IMR-90 (cell line): Measurements from ENCODE around the gene ST6GALNAC3. TPM values are rescaled to one million over a fixed set of nuclear protein-coding genes. Genes with fewer than 3 reads are reported as not detected.

ENCODE experiments used
- ATAC-seq: fragments of 200-7000 bp; cut with Tn5 transposase; 2 replicates; pipeline ENCODE4 v1.9.1; 2020; ENCODE audit warnings: low read depth, mild to moderate bottlenecking, moderate library complexity
- BruUV-seq: library from RNA; stranded (reverse); fragments of 400-500 nt; replicated peaks from 2 replicates; lab custom pipeline; 2021; lab: Mats Ljungman, UMichigan
- CTCF ChIA-PET: fragments of 300-600 bp; formaldehyde crosslinking; extraction: SDS; loops from one replicate; lab custom pipeline; 2021; ENCODE audit warnings: antibody characterized with exemption; lab: Yijun Ruan, JAX
- POLR2A ChIA-PET: fragments of 300-600 bp; sonication (Branson Sonifier 250); formaldehyde crosslinking; loops from one replicate; lab custom pipeline; 2022; ENCODE audit warnings: antibody characterized with exemption; ENCODE audit not compliant: unreplicated experiment; lab: Charles Lee
- DNase-seq: peaks from one replicate; pipeline ENCODE4 v3.0.0; 2013
- H2AFZ ChIP-seq: replicated peaks from 2 replicates; pipeline ENCODE3; 2013; ENCODE audit warnings: low read length, mild to moderate bottlenecking; ENCODE audit not compliant: poor library complexity
- H2AK5ac ChIP-seq: 2 replicates; pipeline ENCODE4 v1.6.1; 2013; ENCODE audit warnings: low read depth, low read length, inconsistent platforms
- H2AK9ac ChIP-seq: replicated peaks from 2 replicates; pipeline ENCODE3; 2013; ENCODE audit warnings: mild to moderate bottlenecking, low read depth, low read length, moderate library complexity; ENCODE audit not compliant: poor library complexity
- H2BK120ac ChIP-seq: 2 replicates; pipeline ENCODE4 v1.6.1; 2013; ENCODE audit warnings: low read depth, low read length, inconsistent platforms
- H2BK15ac ChIP-seq: 3 replicates; pipeline ENCODE4 v1.6.1; 2013; ENCODE audit warnings: low read depth, low read length, inconsistent platforms
- H2BK20ac ChIP-seq: 2 replicates; pipeline ENCODE4 v1.6.1; 2013; ENCODE audit warnings: low read depth, mild to moderate bottlenecking, inconsistent platforms, low read length, moderate library complexity
- H2BK5ac ChIP-seq: 2 replicates; pipeline ENCODE4 v1.6.1; 2013; ENCODE audit warnings: mild to moderate bottlenecking, low read depth, low read length, inconsistent platforms; ENCODE audit not compliant: poor library complexity, severe bottlenecking
- H3K14ac ChIP-seq: replicated peaks from 2 replicates; pipeline ENCODE4 v1.6.1; 2013; ENCODE audit warnings: low read depth, low read length, inconsistent platforms
- H3K18ac ChIP-seq: 2 replicates; pipeline ENCODE4 v1.6.1; 2013; ENCODE audit warnings: low read depth, low read length, control low read depth
- H3K23ac ChIP-seq: 2 replicates; pipeline ENCODE4 v1.6.1; 2013; ENCODE audit warnings: low read depth, low read length, inconsistent platforms
- H3K27ac ChIP-seq: 2 replicates; pipeline ENCODE4 v1.5.1; 2013; ENCODE audit warnings: mild to moderate bottlenecking, control low read depth, low read length; ENCODE audit not compliant: insufficient read depth
- H3K27me3 ChIP-seq: 2 replicates; pipeline ENCODE4 v1.6.1; 2013; ENCODE audit warnings: low read length; ENCODE audit not compliant: control insufficient read depth, insufficient read depth
- H3K36me3 ChIP-seq: 2 replicates; pipeline ENCODE4 v1.6.1; 2013; ENCODE audit warnings: low read length, mixed read lengths; ENCODE audit not compliant: control insufficient read depth, insufficient read depth
- H3K4ac ChIP-seq: 2 replicates; pipeline ENCODE4 v1.6.1; 2013; ENCODE audit warnings: low read depth, low read length, inconsistent platforms
- H3K4me1 ChIP-seq: 2 replicates; pipeline ENCODE4 v1.6.1; 2013; ENCODE audit warnings: low read length, mixed read lengths; ENCODE audit not compliant: control insufficient read depth, insufficient read depth
- H3K4me2 ChIP-seq: 2 replicates; pipeline ENCODE4 v1.6.1; 2013; ENCODE audit warnings: low read depth, mild to moderate bottlenecking, control low read depth, low read length, moderate library complexity
- H3K4me3 ChIP-seq: 2 replicates; pipeline ENCODE4 v1.5.1; 2013; ENCODE audit warnings: low read depth, mild to moderate bottlenecking, control low read depth, low read length, moderate library complexity; ENCODE audit not compliant: insufficient read depth
- H3K56ac ChIP-seq: 2 replicates; pipeline ENCODE4 v1.6.1; 2013; ENCODE audit warnings: low read length, inconsistent platforms; ENCODE audit not compliant: insufficient read depth; ENCODE audit errors: extremely low read depth
- H3K79me1 ChIP-seq, 2 experiments: 2 replicates each; pipeline ENCODE4 v1.6.1; 2013; ENCODE audit warnings: low read length in 2 of 2, inconsistent platforms in 1 of 2, low read depth in 1 of 2
- H3K9ac ChIP-seq: 2 replicates; pipeline ENCODE4 v1.6.1; 2013; ENCODE audit warnings: low read depth, low read length, control low read depth
- H3K9me1 ChIP-seq: 2 replicates; pipeline ENCODE4 v1.6.1; 2013; ENCODE audit warnings: low read length, inconsistent platforms; ENCODE audit not compliant: insufficient read depth
- H3K9me3 ChIP-seq: 2 replicates; pipeline ENCODE4 v1.6.1; 2013; ENCODE audit warnings: low read length; ENCODE audit not compliant: control insufficient read depth, insufficient read depth
- H4K20me1 ChIP-seq: 2 replicates; pipeline ENCODE4 v1.6.1; 2013; ENCODE audit warnings: low read length, inconsistent platforms; ENCODE audit not compliant: insufficient read depth
- H4K5ac ChIP-seq: 2 replicates; pipeline ENCODE4 v1.6.1; 2013; ENCODE audit warnings: mild to moderate bottlenecking, low read depth, low read length, control low read depth
- H4K8ac ChIP-seq, 2 experiments: 2 replicates each; pipeline ENCODE4 v1.6.1; 2013; ENCODE audit warnings: low read depth in 2 of 2, low read length in 2 of 2, control low read depth in 1 of 2, inconsistent platforms in 1 of 2
- H4K91ac ChIP-seq: 2 replicates; pipeline ENCODE4 v1.6.1; 2013; ENCODE audit warnings: low read depth, low read length, inconsistent platforms; ENCODE audit not compliant: insufficient read depth
- BHLHE40 ChIP-seq: fragments of 150-350 bp; IDR thresholded peaks from 2 replicates; pipeline ENCODE4 v1.6.1; 2016; ENCODE audit warnings: mild to moderate bottlenecking, low read depth, low read length
- CEBPB ChIP-seq: IDR thresholded peaks from 2 replicates; pipeline ENCODE4 v1.6.1; 2012; ENCODE audit warnings: low read depth, low read length, improper control_type of control experiment
- CHD1 ChIP-seq: IDR thresholded peaks from 2 replicates; pipeline ENCODE4 v1.6.1; 2012; ENCODE audit warnings: low read depth, low read length, improper control_type of control experiment
- CTCF ChIP-seq: conservative IDR thresholded peaks from 2 replicates; pipeline ENCODE4 v1.5.1; 2012; ENCODE audit warnings: mild to moderate bottlenecking, low read depth, low read length, improper control_type of control experiment
- ELK1 ChIP-seq: fragments of 150-350 bp; IDR thresholded peaks from 2 replicates; pipeline ENCODE4 v1.6.1; 2016; ENCODE audit warnings: low read depth, mild to moderate bottlenecking, low read length, moderate library complexity, borderline replicate concordance
- FOS ChIP-seq: fragments of 150-350 bp; IDR thresholded peaks from 2 replicates; pipeline ENCODE4 v1.6.1; 2016; ENCODE audit warnings: low read depth, low read length
- MAFK ChIP-seq: IDR thresholded peaks from 2 replicates; pipeline ENCODE4 v1.6.1; 2012; ENCODE audit warnings: low read depth, low read length, improper control_type of control experiment
- MAZ ChIP-seq: IDR thresholded peaks from 2 replicates; pipeline ENCODE4 v1.6.1; 2012; ENCODE audit warnings: low read depth, mild to moderate bottlenecking, low read length, improper control_type of control experiment, moderate library complexity, borderline replicate concordance
- MXI1 ChIP-seq: IDR thresholded peaks from 2 replicates; pipeline ENCODE4 v1.6.1; 2012; ENCODE audit warnings: low read depth, mild to moderate bottlenecking, low read length, moderate library complexity, borderline replicate concordance
- NFE2L2 ChIP-seq: fragments of 150-350 bp; IDR thresholded peaks from 2 replicates; pipeline ENCODE4 v1.6.1; 2016; ENCODE audit warnings: low read depth, mild to moderate bottlenecking, low read length
- POLR2A ChIP-seq: IDR thresholded peaks from 2 replicates; pipeline ENCODE4 v1.6.1; 2012; ENCODE audit warnings: mild to moderate bottlenecking, low read depth, low read length
- RAD21 ChIP-seq: IDR thresholded peaks from 2 replicates; pipeline ENCODE4 v1.6.1; 2012; ENCODE audit warnings: low read length, improper control_type of control experiment
- RCOR1 ChIP-seq: IDR thresholded peaks from 2 replicates; pipeline ENCODE4 v1.6.1; 2012; ENCODE audit warnings: mild to moderate bottlenecking, low read length, improper control_type of control experiment; ENCODE audit not compliant: insufficient replicate concordance
- RFX5 ChIP-seq: IDR thresholded peaks from 2 replicates; pipeline ENCODE4 v1.8.0; 2012; ENCODE audit warnings: low read depth, mild to moderate bottlenecking, low read length, moderate library complexity
- SMC3 ChIP-seq: fragments of 150-350 bp; IDR thresholded peaks from 2 replicates; pipeline ENCODE4 v1.6.1; 2016; ENCODE audit warnings: low read depth, mild to moderate bottlenecking, antibody characterized with exemption, low read length, moderate library complexity
- USF2 ChIP-seq: fragments of 150-350 bp; IDR thresholded peaks from 2 replicates; pipeline ENCODE4 v1.6.1; 2017; ENCODE audit warnings: mild to moderate bottlenecking, antibody characterized with exemption, low read length, low read depth
- WGBS, 2 experiments: methylation state at CpG; one replicate each; pipeline versions ENCODE4 v1.1.5 to v1.1.7; 2013; ENCODE audit warnings: missing lambda C conversion rate in 2 of 2; ENCODE audit not compliant: insufficient read length in 1 of 2; ENCODE audit errors: extremely low coverage in 2 of 2; 5-methylcytosine and 5-hydroxymethylcytosine counted together
- dilution Hi-C: fragments of 300-500 bp; cut with HindIII; formaldehyde crosslinking; loops from one replicate; pipeline ENCODE4 v1.14.3; 2018; ENCODE audit warnings: low sequenced_read_pairs; ENCODE audit not compliant: unreplicated experiment
- in situ Hi-C: fragments of 300-500 bp; cut with MboI; formaldehyde crosslinking; loops from 3 replicates; pipeline ENCODE4 v1.14.3; 2019; ENCODE audit warnings: low sequenced_read_pairs, inconsistent platforms, mixed read lengths
- intact Hi-C: fragments of 100-400 bp; cut with micrococcal nuclease; formaldehyde crosslinking; loops from 2 replicates; pipeline ENCODE4 v1.10.0; 2022
- polyA plus RNA-seq, 3 experiments: library from polyadenylated mRNA; depleted of rRNA; stranded (reverse); fragments of >200 nt; gene quantifications; 2 replicates each; pipeline ENCODE4 v1.2.3, GENCODE V29; 2012; ENCODE audit warnings: low replicate concordance in 1 of 3
- total RNA-seq: library from RNA; depleted of rRNA; stranded (reverse); fragments of >200 nt; gene quantifications from 2 replicates; pipeline ENCODE4 v1.2.3, GENCODE V29; 2012

Gene ST6GALNAC3
- total and polyA plus RNA-seq, 2 of the 4 experiments (the other 2 are of a cell fraction), result 0.65 to 1.3 TPM

GRCh38 chr1:76366726-76367125 lies 292.2 kb downstream of the ST6GALNAC3 start:
- dilution Hi-C loops (no loop called here), intact Hi-C loops (no loop called here), in situ Hi-C loops (no loop called here)
- Histone ChIP-seq H2BK20ac (no peak overlapping the region), H3K27me3 (no peaks in the 10 kb centered on the region), H2AK9ac (no peak overlapping the region), H3K4ac (no peak overlapping the region), H3K4me3 (no peak overlapping the region), H2BK120ac (no peak overlapping the region), H4K8ac (no peak overlapping the region), H3K14ac (no peak overlapping the region), H3K56ac (no peak overlapping the region), H4K20me1 (no peaks in the 10 kb centered on the region), H3K4me1 (no peaks in the 10 kb centered on the region), H3K9ac (no peak overlapping the region), H2AFZ (no peak overlapping the region), H4K91ac (no peak overlapping the region), H3K36me3 (no peaks in the 10 kb centered on the region), H2BK15ac (no peak overlapping the region), H3K9me3 (no peaks in the 10 kb centered on the region), H3K18ac (no peak overlapping the region), H3K4me2 (no peak overlapping the region), H3K79me1 (no peaks in the 10 kb centered on the region), H3K23ac (no peak overlapping the region), H2BK5ac (no peak overlapping the region), H2AK5ac (no peak overlapping the region), H3K27ac (no peak overlapping the region), H4K5ac (no peak overlapping the region), H3K9me1 (no peaks in the 10 kb centered on the region)
- DNase-seq (no peak), ATAC-seq (no peak)
- no TSS peak for BruUV-seq
- POLR2A ChIA-PET, result no interaction called here
- TF ChIP-seq CEBPB (no peak), SMC3 (no peak), MAFK (no peak), BHLHE40 (no peak), CTCF (no peak), ELK1 (no peak), MXI1 (no peak), RCOR1 (no peak), POLR2A (no peak), FOS (no peak), RFX5 (no peak), CHD1 (no peak), NFE2L2 (no peak), USF2 (no peak), RAD21 (no peak), MAZ (no peak)
- CTCF ChIA-PET, result interaction anchor here (0.7 kb wide), 1 partner anchor 170 kb away, joined by 3 read pairs; no protein-coding TSS in a partner anchor
- WGBS, 2 experiments, result no CpG with 5 or more reads among the region's 1 CpG
